H9 (cell line): Measurements from ENCODE around the gene TRERF1. TPM values are rescaled to one million over a fixed set of nuclear protein-coding genes. Genes with fewer than 3 reads are reported as not detected.

ENCODE experiments used
- DNase-seq: peaks from one replicate; pipeline ENCODE4 v3.0.0-alpha.2; 2017
- H2AFZ ChIP-seq: one replicate; pipeline ENCODE4 v1.6.1; 2013; ENCODE audit warnings: mild to moderate bottlenecking, low read length, control low read depth, moderate library complexity
- H2AK5ac ChIP-seq: 2 replicates; pipeline ENCODE4 v1.6.1; 2013; ENCODE audit warnings: low read length, control low read depth, mixed read lengths; ENCODE audit not compliant: insufficient read length
- H2BK120ac ChIP-seq: one replicate; pipeline ENCODE4 v1.6.1; 2013; ENCODE audit warnings: low read depth, mild to moderate bottlenecking, low read length, control low read depth, inconsistent platforms; ENCODE audit not compliant: poor library complexity, severe bottlenecking
- H2BK12ac ChIP-seq: 2 replicates; pipeline ENCODE4 v1.6.1; 2013; ENCODE audit warnings: low read length, control low read depth, mixed read lengths, low read depth; ENCODE audit not compliant: insufficient read length
- H2BK15ac ChIP-seq: 2 replicates; pipeline ENCODE4 v1.6.1; 2013; ENCODE audit warnings: low read depth, low read length, control low read depth
- H2BK20ac ChIP-seq: one replicate; pipeline ENCODE4 v1.6.1; 2013; ENCODE audit warnings: low read depth, mild to moderate bottlenecking, low read length, control low read depth, inconsistent platforms; ENCODE audit not compliant: poor library complexity, severe bottlenecking
- H2BK5ac ChIP-seq: 2 replicates; pipeline ENCODE4 v1.6.1; 2013; ENCODE audit warnings: low read length, control low read depth, mixed read lengths; ENCODE audit not compliant: insufficient read length
- H3K14ac ChIP-seq: 2 replicates; pipeline ENCODE4 v1.6.1; 2013; ENCODE audit warnings: low read length, control low read depth; ENCODE audit not compliant: insufficient read depth
- H3K18ac ChIP-seq: 2 replicates; pipeline ENCODE4 v1.6.1; 2013; ENCODE audit warnings: low read depth, mild to moderate bottlenecking, mixed read lengths, low read length, control low read depth; ENCODE audit not compliant: insufficient read length
- H3K23ac ChIP-seq: 2 replicates; pipeline ENCODE4 v1.6.1; 2013; ENCODE audit warnings: low read length, control low read depth, mixed read lengths, low read depth; ENCODE audit not compliant: insufficient read length
- H3K23me2 ChIP-seq: 2 replicates; pipeline ENCODE4 v1.6.1; 2013; ENCODE audit warnings: low read depth, mild to moderate bottlenecking, mixed read lengths, low read length, control low read depth; ENCODE audit not compliant: insufficient read length, poor library complexity, severe bottlenecking
- H3K27ac ChIP-seq: 2 replicates; pipeline ENCODE4 v1.5.1; 2013; ENCODE audit warnings: low read length, control low read depth, mixed read lengths, low read depth; ENCODE audit not compliant: insufficient read length
- H3K27me3 ChIP-seq: 2 replicates; pipeline ENCODE4 v1.6.1; 2013; ENCODE audit warnings: low read length, control low read depth, inconsistent platforms; ENCODE audit not compliant: insufficient read depth
- H3K4ac ChIP-seq: 2 replicates; pipeline ENCODE4 v1.6.1; 2013; ENCODE audit warnings: low read depth, mild to moderate bottlenecking, control low read depth, inconsistent platforms, low read length, moderate library complexity
- H3K4me1 ChIP-seq: 2 replicates; pipeline ENCODE4 v1.6.1; 2013; ENCODE audit warnings: low read length, control low read depth, inconsistent platforms; ENCODE audit not compliant: insufficient read depth
- H3K4me2 ChIP-seq: 2 replicates; pipeline ENCODE4 v1.6.1; 2013; ENCODE audit warnings: low read length, control low read depth, mixed read lengths; ENCODE audit not compliant: insufficient read length, insufficient read depth
- H3K56ac ChIP-seq: 2 replicates; pipeline ENCODE4 v1.6.1; 2013; ENCODE audit warnings: low read depth, mild to moderate bottlenecking, mixed read lengths, low read length, control low read depth; ENCODE audit not compliant: insufficient read length
- H3K79me1 ChIP-seq: 2 replicates; pipeline ENCODE4 v1.6.1; 2013; ENCODE audit warnings: low read depth, mild to moderate bottlenecking, moderate library complexity, low read length, control low read depth, inconsistent platforms; ENCODE audit not compliant: insufficient read depth, poor library complexity, severe bottlenecking
- H3K79me2 ChIP-seq: 2 replicates; pipeline ENCODE4 v1.6.1; 2013; ENCODE audit warnings: low read length, control low read depth, inconsistent platforms; ENCODE audit not compliant: insufficient read depth
- H3K9ac ChIP-seq: 2 replicates; pipeline ENCODE4 v1.6.1; 2013; ENCODE audit warnings: low read length, control low read depth, mixed read lengths; ENCODE audit not compliant: insufficient read length; ENCODE audit errors: extremely low read depth
- H3K9me3 ChIP-seq: one replicate; pipeline ENCODE4 v1.6.1; 2013; ENCODE audit warnings: low read depth, low read length, inconsistent platforms; ENCODE audit not compliant: control insufficient read depth
- H3T11ph ChIP-seq: one replicate; pipeline ENCODE4 v1.6.1; 2013; ENCODE audit warnings: mild to moderate bottlenecking, low read length, control low read depth, inconsistent platforms
- H4K20me1 ChIP-seq: one replicate; pipeline ENCODE4 v1.6.1; 2013; ENCODE audit not compliant: control insufficient read depth, insufficient read length, insufficient read depth
- H4K5ac ChIP-seq: 2 replicates; pipeline ENCODE4 v1.6.1; 2013; ENCODE audit warnings: low read depth, mild to moderate bottlenecking, mixed read lengths, low read length, control low read depth; ENCODE audit not compliant: insufficient read length
- H4K8ac ChIP-seq: replicated peaks from 2 replicates; pipeline ENCODE4 v1.6.1; 2013; ENCODE audit warnings: low read length, control low read depth, mixed read lengths, low read depth; ENCODE audit not compliant: insufficient read length
- H4K91ac ChIP-seq: 2 replicates; pipeline ENCODE4 v1.6.1; 2013; ENCODE audit warnings: low read depth, mild to moderate bottlenecking, moderate library complexity, mixed read lengths, low read length, control low read depth; ENCODE audit not compliant: insufficient read length
- H3K27ac Mint-ChIP-seq, 3 experiments: 2 replicates in 2 of 3; 3 replicates in 1 of 3; pipeline ENCODE4 v1.8.0; 2020 to 2021; ENCODE audit warnings: mixed read lengths in 3 of 3, mild to moderate bottlenecking in 1 of 3, moderate library complexity in 1 of 3
- H3K27me3 Mint-ChIP-seq: 2 replicates; pipeline ENCODE4 v1.8.0; 2021; ENCODE audit warnings: low read depth, mild to moderate bottlenecking, moderate library complexity, mixed read lengths
- H3K36me3 Mint-ChIP-seq, 3 experiments: 2 replicates in 2 of 3; 3 replicates in 1 of 3; pipeline ENCODE4 v1.8.0; 2020 to 2021; ENCODE audit warnings: low read depth in 3 of 3, mixed read lengths in 3 of 3; ENCODE audit not compliant: insufficient read depth in 1 of 3
- H3K4me1 Mint-ChIP-seq, 2 experiments: 2 replicates each; pipeline ENCODE4 v1.8.0; 2020; ENCODE audit warnings: mixed read lengths in 2 of 2
- H3K4me3 Mint-ChIP-seq, 2 experiments: 2 replicates in 1 of 2; 3 replicates in 1 of 2; pipeline ENCODE4 v1.8.0; 2020 to 2021; ENCODE audit warnings: mild to moderate bottlenecking in 2 of 2, mixed read lengths in 2 of 2, moderate library complexity in 1 of 2
- H3K9me3 Mint-ChIP-seq, 2 experiments: 2 replicates in 1 of 2; 3 replicates in 1 of 2; pipeline ENCODE4 v1.8.0; 2020; ENCODE audit warnings: mild to moderate bottlenecking in 2 of 2, mixed read lengths in 2 of 2, moderate library complexity in 1 of 2
- CTCF ChIP-seq: fragments of 200-600 bp; sonication (generic); conservative IDR thresholded peaks from 3 replicates; pipeline ENCODE4 v1.8.0; 2021; ENCODE audit warnings: antibody characterized with exemption, mild to moderate bottlenecking
- WGBS: extraction: QIAGEN DNeasy Blood & Tissue Kit; methylation state at CpG from one replicate; pipeline ENCODE4 v1.1.7; 2013; ENCODE audit warnings: missing lambda C conversion rate, low lambda C conversion rate, mixed read lengths; ENCODE audit not compliant: insufficient read length; ENCODE audit errors: extremely low coverage; 5-methylcytosine and 5-hydroxymethylcytosine counted together
- total RNA-seq: library from RNA; stranded (reverse); gene quantifications from 2 replicates; pipeline ENCODE4 v1.2.1, GENCODE V29; 2021

Gene TRERF1
- total RNA-seq, 1 experiment from 2014 or later, result 19.7 TPM

- H2AFZ ChIP-seq, result no peak overlapping the region
- DNase-seq, result no peak
- no peak overlapping the region for H3K9ac ChIP-seq
- peaks cover 2% of the 10 kb centered on the region; the same call in 1 of the 2 replicates for H3K79me2 ChIP-seq
- Mint-ChIP-seq H3K36me3 (peaks cover 2 to 14% (median 13%) of the 10 kb centered on the region in 3 experiments; a peak in 5 of 7 replicates), H3K27ac (peak overlapping the region; percentile 60 to 90 (median 68); a peak in 4 of 7 replicates), H3K27me3 (no peaks in the 10 kb centered on the region), H3K4me1 (peaks cover 34 to 39% of the 10 kb centered on the region in 2 experiments), H3K9me3 (no peaks in the 10 kb centered on the region), H3K4me3 (no peak overlapping the region)
- H3K14ac ChIP-seq, result no peak overlapping the region
- no peak overlapping the region for H2BK12ac ChIP-seq
- no peak for TF ChIP-seq CTCF
- no peaks in the 10 kb centered on the region for H3K27me3 ChIP-seq
- H3K4ac ChIP-seq, result no peak overlapping the region
- H2BK20ac ChIP-seq, result no peak overlapping the region
- H3K56ac ChIP-seq, result no peak overlapping the region
- no peak overlapping the region for H2AK5ac ChIP-seq
- H4K8ac ChIP-seq, result no peak overlapping the region
- peaks cover 2% of the 10 kb centered on the region for H4K20me1 ChIP-seq
- H2BK15ac ChIP-seq, result no peak overlapping the region
- no peak overlapping the region for H3T11ph ChIP-seq
- H4K5ac ChIP-seq, result no peak overlapping the region
- no peak overlapping the region for H3K23ac ChIP-seq
- 0 out of 2 replicates have a peak, but pooled peaks cover 5% of the 10 kb centered on the region for H3K4me1 ChIP-seq
- no peak overlapping the region for H3K4me2 ChIP-seq
- no peak overlapping the region for H3K27ac ChIP-seq
- no peak overlapping the region for H2BK120ac ChIP-seq
- no peaks in the 10 kb centered on the region for H3K9me3 ChIP-seq
- H3K23me2 ChIP-seq, result no peaks in the 10 kb centered on the region
- no peak overlapping the region for H3K18ac ChIP-seq
- no CpG with 5 or more reads among the region's 6 CpGs for WGBS
- no peaks in the 10 kb centered on the region for H3K79me1 ChIP-seq
- no peak overlapping the region for H2BK5ac ChIP-seq
- H4K91ac ChIP-seq, result no peak overlapping the region
Observed at GRCh38 chr6:42304053-42304712, 147.5 kb downstream of the TRERF1 start.
